Immature natural killer cell (primary cell): ENCODE data around the gene PIP4K2C. TPM values are rescaled to one million over a fixed set of nuclear protein-coding genes. Genes with fewer than 3 reads are reported as not detected.
"Not testable (repeated sequence)": the region's sequence is repeated elsewhere in the genome, so short reads cannot be mapped to it uniquely, and the experiment has no call there.

Experiments
- DNase-seq, 3 donors: peaks; one replicate each; pipeline ENCODE4 v3.0.0; 2022; ENCODE audit warnings: mixed read lengths in 1 of 3
- H3K27ac Mint-ChIP-seq, 6 donors: one replicate each; pipeline ENCODE4 v1.8.0; 2020; ENCODE audit warnings: mixed read lengths in 6 of 6, mild to moderate bottlenecking in 5 of 6, inconsistent platforms in 4 of 6, moderate library complexity in 3 of 6
- H3K27me3 Mint-ChIP-seq, 3 donors: one replicate each; pipeline ENCODE4 v1.8.0; 2020 to 2021; ENCODE audit warnings: low read depth in 3 of 3, mild to moderate bottlenecking in 3 of 3, mixed read lengths in 3 of 3, moderate library complexity in 3 of 3, inconsistent platforms in 1 of 3
- H3K36me3 Mint-ChIP-seq, 3 donors: one replicate each; pipeline ENCODE4 v1.8.0; 2020; ENCODE audit warnings: mixed read lengths in 3 of 3, inconsistent platforms in 2 of 3, mild to moderate bottlenecking in 2 of 3
- H3K4me1 Mint-ChIP-seq, 2 donors: one replicate each; pipeline ENCODE4 v1.8.0; 2020; ENCODE audit warnings: inconsistent platforms in 2 of 2, mild to moderate bottlenecking in 2 of 2, mixed read lengths in 2 of 2, moderate library complexity in 1 of 2
- H3K4me3 Mint-ChIP-seq, 5 donors: one replicate each; pipeline ENCODE4 v1.8.0; 2020; ENCODE audit warnings: mild to moderate bottlenecking in 5 of 5, mixed read lengths in 5 of 5, inconsistent platforms in 3 of 5, moderate library complexity in 3 of 5
- H3K9me3 Mint-ChIP-seq, 6 donors: one replicate each; pipeline ENCODE4 v1.8.0; 2020; ENCODE audit warnings: mild to moderate bottlenecking in 6 of 6, mixed read lengths in 6 of 6, inconsistent platforms in 4 of 6, moderate library complexity in 3 of 6
- polyA plus RNA-seq, 3 donors: library from polyadenylated mRNA; unstranded; fragments of 300-500 nt; fragmentation: Illumina TruSeq; gene quantifications; one replicate each; pipeline ENCODE4 v1.2.3, GENCODE V29; 2021

Gene PIP4K2C
- polyA plus RNA-seq, 3 donors from 2014 or later = 33.0 to 61.8 (median 54.1) TPM

- Mint-ChIP-seq H3K9me3 (no peaks in the 10 kb centered on the region), H3K4me3 (peak overlapping the region in 2 of 5 donors; percentile 10 to 35), H3K27ac (no peak overlapping the region), H3K4me1 (peaks cover 5 to 11% of the 10 kb centered on the region in 2 donors), H3K36me3 (peaks cover 0 to 4% (median 0%) of the 10 kb centered on the region in 3 donors), H3K27me3 (peaks cover 31 to 59% (median 32%) of the 10 kb centered on the region in 3 donors)
- DNase-seq = no peak
These were observed 36.0 kb downstream of the PIP4K2C start for GRCh38 chr12:57626921-57627445.

GRCh38 chr12:57627501-57628279 is 36.7 kb downstream of the PIP4K2C start:
- peak overlapping the region in 2 of 5 donors; percentile 5 to 21 for H3K4me3 Mint-ChIP-seq
- H3K9me3 Mint-ChIP-seq = no peaks in the 10 kb centered on the region
- no peak overlapping the region for H3K27ac Mint-ChIP-seq
- peaks cover 26 to 52% (median 32%) of the 10 kb centered on the region in 3 donors for H3K27me3 Mint-ChIP-seq
- DNase-seq = no peak
- peaks cover 0 to 4% (median 0%) of the 10 kb centered on the region in 3 donors for H3K36me3 Mint-ChIP-seq
- peaks cover 4 to 6% of the 10 kb centered on the region in 2 donors for H3K4me1 Mint-ChIP-seq

GRCh38 chr12:57628280-57629191 is 37.5 kb downstream of the PIP4K2C start:
- Mint-ChIP-seq H3K27me3 (peaks cover 25 to 53% (median 28%) of the 10 kb centered on the region in 3 donors), H3K9me3 (no peaks in the 10 kb centered on the region), H3K4me1 (peaks cover 6 to 9% of the 10 kb centered on the region in 2 donors), H3K27ac (no peak overlapping the region), H3K36me3 (peaks cover 0 to 4% (median 0%) of the 10 kb centered on the region in 3 donors), H3K4me3 (peak overlapping the region in 1 of 5 donors; percentile 21)
- DNase-seq = no peak

- H3K36me3 Mint-ChIP-seq = no peaks in the 10 kb centered on the region
- DNase-seq = no peak
- H3K4me3 Mint-ChIP-seq = no peak overlapping the region
- H3K9me3 Mint-ChIP-seq = no peaks in the 10 kb centered on the region
- no peak overlapping the region for H3K27ac Mint-ChIP-seq
- peaks cover 6 to 9% of the 10 kb centered on the region in 2 donors for H3K4me1 Mint-ChIP-seq
- H3K27me3 Mint-ChIP-seq = peaks cover 21 to 42% (median 22%) of the 10 kb centered on the region in 3 donors
These were observed 39.0 kb downstream of the PIP4K2C start for GRCh38 chr12:57629897-57630471.

GRCh38 chr12:57630891-57631433 is 40.0 kb downstream of the PIP4K2C start:
- H3K9me3 Mint-ChIP-seq = no peaks in the 10 kb centered on the region
- no peaks in the 10 kb centered on the region for H3K36me3 Mint-ChIP-seq

GRCh38 chr12:57631566-57632072 is 40.6 kb downstream of the PIP4K2C start:
- Mint-ChIP-seq H3K9me3 (no peaks in the 10 kb centered on the region), H3K36me3 (no peaks in the 10 kb centered on the region), H3K4me1 (peaks cover 6 to 9% of the 10 kb centered on the region in 2 donors), H3K27ac (no peak overlapping the region), H3K4me3 (peak overlapping the region in 2 of 5 donors; percentile 17 to 52), H3K27me3 (peaks cover 12 to 34% (median 15%) of the 10 kb centered on the region in 3 donors)
- DNase-seq = no peak

More at GRCh38 chr12:57630891-57631433, 40.0 kb downstream of the PIP4K2C start:
- Mint-ChIP-seq H3K27me3 (peaks cover 16 to 36% (median 20%) of the 10 kb centered on the region in 3 donors), H3K4me1 (peaks cover 6 to 9% of the 10 kb centered on the region in 2 donors), H3K27ac (no peak overlapping the region), H3K4me3 (no peak overlapping the region)
- DNase-seq = no peak

GRCh38 chr12:57632073-57632957 is 41.3 kb downstream of the PIP4K2C start:
- peaks cover 10 to 29% (median 12%) of the 10 kb centered on the region in 3 donors for H3K27me3 Mint-ChIP-seq
- no peaks in the 10 kb centered on the region for H3K9me3 Mint-ChIP-seq
- H3K4me3 Mint-ChIP-seq = peak overlapping the region in 3 of 5 donors; percentile 46 to 74 (median 59)
- DNase-seq = no peak
- H3K36me3 Mint-ChIP-seq = no peaks in the 10 kb centered on the region
- H3K27ac Mint-ChIP-seq = no peak overlapping the region
- H3K4me1 Mint-ChIP-seq = peaks cover 6 to 9% of the 10 kb centered on the region in 2 donors

GRCh38 chr12:57632958-57633840 is 42.2 kb downstream of the PIP4K2C start, which contains the start of gene B4GALNT1:
B4GALNT1 (minus strand) TSS chr12:57633201; CDS start chr12:57632132, 1,069 bp downstream.
- DNase-seq = peak; percentile 53 to 60 (median 58)
- Mint-ChIP-seq H3K4me1 (peaks cover 3 to 6% of the 10 kb centered on the region in 2 donors), H3K36me3 (no peaks in the 10 kb centered on the region), H3K27me3 (peaks cover 9 to 24% (median 10%) of the 10 kb centered on the region in 3 donors), H3K27ac (no peak within 1 kb of the TSS), H3K4me3 (peak within 1 kb of the TSS; percentile 15 to 74 (median 67)), H3K9me3 (no peaks in the 10 kb centered on the region)

GRCh38 chr12:57636731-57637130 is 45.7 kb downstream of the PIP4K2C start:
- peaks cover 0 to 11% (median 4%) of the 10 kb centered on the region in 3 donors for H3K27me3 Mint-ChIP-seq
- H3K36me3 Mint-ChIP-seq, DNase-seq, H3K4me1 Mint-ChIP-seq, H3K27ac Mint-ChIP-seq, H3K9me3 Mint-ChIP-seq, H3K4me3 Mint-ChIP-seq: not testable (repeated sequence)

GRCh38 chr12:57637364-57637763 is 46.4 kb downstream of the PIP4K2C start:
- Mint-ChIP-seq H3K27ac (no peak overlapping the region), H3K4me3 (no peak overlapping the region), H3K4me1 (peaks cover 0 to 4% of the 10 kb centered on the region in 2 donors), H3K36me3 (no peaks in the 10 kb centered on the region), H3K27me3 (peaks cover 0 to 11% (median 7%) of the 10 kb centered on the region in 3 donors), H3K9me3 (no peaks in the 10 kb centered on the region)
- DNase-seq = no peak

GRCh38 chr12:57638096-57638495 is 47.1 kb downstream of the PIP4K2C start:
- Mint-ChIP-seq H3K9me3 (no peaks in the 10 kb centered on the region), H3K27me3 (peaks cover 0 to 10% (median 7%) of the 10 kb centered on the region in 3 donors), H3K4me1 (peaks cover 0 to 4% of the 10 kb centered on the region in 2 donors)

More at GRCh38 chr12:57638096-57638495, 47.1 kb downstream of the PIP4K2C start:
- H3K4me3 Mint-ChIP-seq = no peak overlapping the region
- no peak for DNase-seq
- H3K27ac Mint-ChIP-seq = no peak overlapping the region
- H3K36me3 Mint-ChIP-seq = no peaks in the 10 kb centered on the region
